ENCODE data around the gene CRY2. TPM values are rescaled to one million over a fixed set of nuclear protein-coding genes. Genes with fewer than 3 reads are reported as not detected.

The CRY2 gene
- polyA plus RNA-seq, 1 of the 3 experiments (the other 2 are of a cell fraction) = 6.7 TPM

DNA sequence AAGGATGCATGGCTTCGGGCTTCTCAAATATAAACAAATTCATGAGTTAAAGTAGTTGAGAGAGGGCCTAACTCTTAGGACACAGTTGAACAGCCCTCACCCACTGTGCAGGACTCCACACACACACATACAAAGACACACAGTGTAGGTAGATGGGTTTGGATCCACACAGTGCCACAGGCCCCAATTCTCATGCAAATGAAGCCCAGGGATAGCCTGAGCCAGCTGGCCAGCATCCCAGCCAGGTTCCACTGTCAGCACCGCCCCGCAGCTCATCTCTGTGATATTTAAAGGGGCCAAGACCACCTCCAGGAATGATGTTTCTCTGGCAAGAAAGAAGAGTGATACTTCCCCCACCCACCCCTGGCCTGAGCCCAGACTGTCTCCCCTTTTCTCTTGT is 30.7 kb upstream of the CRY2 start (continued):
- no peak for TF ChIP-seq RCOR1 (IDR thresholded peaks at IDR 0.05; ENCODE audit: low read length)
- TF ChIP-seq YY1 (IDR thresholded peaks at IDR 0.05; ENCODE audit: low read depth) = no peak
- TF ChIP-seq NRF1 (IDR thresholded peaks at IDR 0.05; ENCODE audit: low read depth, low read length) = no peak
- no peak for TF ChIP-seq SMC3 (IDR thresholded peaks at IDR 0.05; ENCODE audit: low read depth, low read length)
- TF ChIP-seq, protein P1, sequence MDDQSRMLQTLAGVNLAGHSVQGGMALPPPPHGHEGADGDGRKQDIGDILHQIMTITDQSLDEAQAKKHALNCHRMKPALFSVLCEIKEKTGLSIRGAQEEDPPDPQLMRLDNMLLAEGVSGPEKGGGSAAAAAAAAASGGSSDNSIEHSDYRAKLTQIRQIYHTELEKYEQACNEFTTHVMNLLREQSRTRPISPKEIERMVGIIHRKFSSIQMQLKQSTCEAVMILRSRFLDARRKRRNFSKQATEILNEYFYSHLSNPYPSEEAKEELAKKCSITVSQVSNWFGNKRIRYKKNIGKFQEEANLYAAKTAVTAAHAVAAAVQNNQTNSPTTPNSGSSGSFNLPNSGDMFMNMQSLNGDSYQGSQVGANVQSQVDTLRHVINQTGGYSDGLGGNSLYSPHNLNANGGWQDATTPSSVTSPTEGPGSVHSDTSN (IDR thresholded peaks at IDR 0.05) = no peak
- TF ChIP-seq NFIC (IDR thresholded peaks at IDR 0.05; ENCODE audit: borderline replicate concordance) = no peak
- no peak for TF ChIP-seq EP300 (IDR thresholded peaks at IDR 0.05; ENCODE audit: borderline replicate concordance in 1 of 2, low read depth in 1 of 2, low read length in 1 of 2)
- TF ChIP-seq CHD2 (IDR thresholded peaks at IDR 0.05; ENCODE audit: low read length, partially characterized antibody) = no peak

DNA sequence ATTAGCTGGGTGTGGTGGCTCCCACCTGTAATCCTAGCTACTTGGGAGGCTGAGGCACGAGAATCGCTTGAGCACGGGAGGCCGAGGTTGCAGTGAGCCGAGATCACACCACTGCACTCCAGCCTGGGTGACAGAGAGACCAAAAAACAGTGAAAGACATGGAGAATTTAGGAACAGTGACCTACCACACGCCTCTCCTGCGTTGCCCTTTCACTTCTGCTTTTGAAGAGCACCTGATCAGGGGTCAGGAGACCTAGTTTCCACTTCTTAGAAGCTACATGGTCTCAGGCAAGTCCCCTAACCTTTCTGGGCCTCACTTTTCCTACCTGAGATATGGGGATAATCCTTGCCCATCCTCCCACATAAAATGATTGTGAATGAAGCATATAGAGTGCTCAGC is 30.1 kb upstream of the CRY2 start:
- Histone ChIP-seq H3K9me3 (no peaks in the 10 kb centered on the region), H2AFZ (ENCODE audit: low read depth) (no peak overlapping the region), H3K9me2 (no peaks in the 10 kb centered on the region), H3F3A (replicated peaks; ENCODE audit: insufficient read depth) (no peaks in the 10 kb centered on the region), H3K79me2 (ENCODE audit: insufficient read depth) (no peaks in the 10 kb centered on the region), H3K4me3 (ENCODE audit: low read depth in 2 of 2, low read length in 1 of 2) (no peak overlapping the region), H3K4me2 (no peak overlapping the region), H3K36me3 (replicated peaks in 1 of 2; ENCODE audit: control insufficient read depth in 1 of 2, insufficient read depth in 2 of 2, low read length in 1 of 2) (peaks cover 0 to 3% of the 10 kb centered on the region in 2 experiments), H3K27ac (ENCODE audit: low read depth in 2 of 2, low read length in 1 of 2) (no peak overlapping the region), H3K4me1 (ENCODE audit: control insufficient read depth in 1 of 2, insufficient read depth in 2 of 2, low read depth in 1 of 2, low read length in 1 of 2) (peaks cover 0 to 3% of the 10 kb centered on the region in 2 experiments; a peak in 1 of 4 replicates), H4K20me1 (ENCODE audit: insufficient read depth) (no peaks in the 10 kb centered on the region), H3K27me3 (ENCODE audit: insufficient read depth) (no peaks in the 10 kb centered on the region), H3K9ac (no peak overlapping the region)
- no peak for DNase-seq
- WGBS (ENCODE audit: low lambda C conversion rate) = 90% methylated on average over 7 of the region's 7 CpGs
- CTCF ChIA-PET = interaction anchor here (1.0 to 1.4 kb wide), 5 partner anchors 9 to 56 kb away, joined by 3 to 4 read pairs (median 4); partner anchors contain the start of gene CRY2
- POLR2A ChIA-PET = no interaction called here
- TF ChIP-seq RXRA (IDR thresholded peaks at IDR 0.05; ENCODE audit: borderline replicate concordance, low read depth) = no peak
- TF ChIP-seq RFX5 (IDR thresholded peaks at IDR 0.05; ENCODE audit: low read length) = no peak
- TF ChIP-seq, protein P2, sequence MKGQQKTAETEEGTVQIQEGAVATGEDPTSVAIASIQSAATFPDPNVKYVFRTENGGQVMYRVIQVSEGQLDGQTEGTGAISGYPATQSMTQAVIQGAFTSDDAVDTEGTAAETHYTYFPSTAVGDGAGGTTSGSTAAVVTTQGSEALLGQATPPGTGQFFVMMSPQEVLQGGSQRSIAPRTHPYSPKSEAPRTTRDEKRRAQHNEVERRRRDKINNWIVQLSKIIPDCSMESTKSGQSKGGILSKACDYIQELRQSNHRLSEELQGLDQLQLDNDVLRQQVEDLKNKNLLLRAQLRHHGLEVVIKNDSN (IDR thresholded peaks at IDR 0.05; ENCODE audit: borderline replicate concordance, low read depth) = no peak
- TF ChIP-seq JUND (IDR thresholded peaks at IDR 0.05) = no peak
- no peak for TF ChIP-seq GATA2 (CRISPR knock-in tag; IDR thresholded peaks at IDR 0.05)
- TF ChIP-seq MEF2A (IDR thresholded peaks at IDR 0.05; ENCODE audit: borderline replicate concordance, low read depth) = no peak
- no peak for TF ChIP-seq POLR2AphosphoS5 (IDR thresholded peaks at IDR 0.05; ENCODE audit: low read depth, low read length)
- no peak for TF ChIP-seq GABPA (IDR thresholded peaks at IDR 0.05; ENCODE audit: low read depth)
- no peak for TF ChIP-seq FOXM1 (IDR thresholded peaks at IDR 0.05; ENCODE audit: low read depth)
- TF ChIP-seq CHD2 (IDR thresholded peaks at IDR 0.05; ENCODE audit: low read length, partially characterized antibody) = no peak
